Natural killer cell (primary cell): ENCODE measurements around the gene SECTM1. TPM values are rescaled to one million over a fixed set of nuclear protein-coding genes. Genes with fewer than 3 reads are reported as not detected.

Experiments
- ATAC-seq, 3 donors: fragments of 150-1000 bp in 2 of 3; fragments of 200-7000 bp in 1 of 3; cut with Tn5 transposase; 1 replicate in 1 of 3; 2 replicates in 2 of 3; pipeline ENCODE4 v1.10.0; 2021; ENCODE audit warnings: mild to moderate bottlenecking in 2 of 3, moderate library complexity in 2 of 3
- DNase-seq, 2 donors: peaks; one replicate each; pipeline versions ENCODE4 v3.0.0 to v3.0.0-alpha.2; 2013 to 2021; ENCODE audit warnings: mixed read lengths in 1 of 2
- H3K27ac ChIP-seq: one replicate; pipeline ENCODE4 v1.5.1; 2013; ENCODE audit warnings: mild to moderate bottlenecking, low read length
- H3K27me3 ChIP-seq: one replicate; pipeline ENCODE4 v1.6.1; 2013; ENCODE audit warnings: low read length; ENCODE audit not compliant: control insufficient read depth, insufficient read depth
- H3K36me3 ChIP-seq: one replicate; pipeline ENCODE4 v1.6.1; 2013; ENCODE audit warnings: low read length; ENCODE audit not compliant: control insufficient read depth, insufficient read depth
- H3K4me1 ChIP-seq: one replicate; pipeline ENCODE4 v1.6.1; 2013; ENCODE audit warnings: low read length; ENCODE audit not compliant: control insufficient read depth, insufficient read depth
- H3K4me3 ChIP-seq: one replicate; pipeline ENCODE4 v1.5.1; 2013; ENCODE audit warnings: low read length
- H3K9me3 ChIP-seq: one replicate; pipeline ENCODE4 v1.6.1; 2013; ENCODE audit warnings: low read length; ENCODE audit not compliant: control insufficient read depth, insufficient read depth
- H3K27ac Mint-ChIP-seq, 2 donors: one replicate each; pipeline ENCODE4 v1.8.0; 2022; ENCODE audit warnings: mild to moderate bottlenecking in 2 of 2, mixed read lengths in 2 of 2, moderate library complexity in 1 of 2
- H3K27me3 Mint-ChIP-seq, 2 donors: one replicate each; pipeline ENCODE4 v1.8.0; 2022; ENCODE audit warnings: low read depth in 2 of 2, mixed read lengths in 2 of 2
- H3K36me3 Mint-ChIP-seq: one replicate; pipeline ENCODE4 v1.8.0; 2022; ENCODE audit warnings: mixed read lengths
- H3K4me1 Mint-ChIP-seq, 2 donors: one replicate each; pipeline ENCODE4 v1.8.0; 2022; ENCODE audit warnings: mixed read lengths in 2 of 2
- H3K4me3 Mint-ChIP-seq: one replicate; pipeline ENCODE4 v1.8.0; 2022; ENCODE audit warnings: mild to moderate bottlenecking, moderate library complexity, mixed read lengths
- H3K9me3 Mint-ChIP-seq, 2 donors: one replicate each; pipeline ENCODE4 v1.8.0; 2022; ENCODE audit warnings: mixed read lengths in 2 of 2
- WGBS: methylation state at CpG from one replicate; pipeline ENCODE4 v1.1.7; 2013; ENCODE audit warnings: missing lambda C conversion rate; ENCODE audit not compliant: insufficient coverage; 5-methylcytosine and 5-hydroxymethylcytosine counted together
- intact Hi-C: fragments of 100-400 bp; cut with micrococcal nuclease; formaldehyde crosslinking; loops from one replicate; pipeline ENCODE4 v1.14.2; 2022
- total RNA-seq, 4 donors: library from RNA; stranded (reverse); fragments of 120-200 nt in 1 of 4; gene quantifications; one replicate each; pipeline versions ENCODE4 v1.2.3 to v1.2.4, GENCODE V29; 2013 to 2022
- TF ChIP-seq, protein P1 (sequence below): fragments of 200-600 bp; IDR thresholded peaks from one replicate; pipeline ENCODE4 v1.8.0; 2022; ENCODE audit warnings: antibody characterized with exemption

The SECTM1 gene
- total RNA-seq, 3 donors from 2014 or later (not counting 1 experiment from before 2014, with no cell fraction given) = 3.6 to 11.2 (median 6.3) TPM

- peak overlapping the region; percentile 2 for H3K4me3 ChIP-seq
- peak overlapping the region; percentile 82 for H3K4me3 Mint-ChIP-seq
- intact Hi-C loops = loop anchor here (2.0 kb wide), 1 partner anchor 15 kb away; the partner anchor contains the start of gene CD7
Observed at GRCh38 chr17:82301916-82302567, 31.5 kb downstream of the SECTM1 start.

DNA sequence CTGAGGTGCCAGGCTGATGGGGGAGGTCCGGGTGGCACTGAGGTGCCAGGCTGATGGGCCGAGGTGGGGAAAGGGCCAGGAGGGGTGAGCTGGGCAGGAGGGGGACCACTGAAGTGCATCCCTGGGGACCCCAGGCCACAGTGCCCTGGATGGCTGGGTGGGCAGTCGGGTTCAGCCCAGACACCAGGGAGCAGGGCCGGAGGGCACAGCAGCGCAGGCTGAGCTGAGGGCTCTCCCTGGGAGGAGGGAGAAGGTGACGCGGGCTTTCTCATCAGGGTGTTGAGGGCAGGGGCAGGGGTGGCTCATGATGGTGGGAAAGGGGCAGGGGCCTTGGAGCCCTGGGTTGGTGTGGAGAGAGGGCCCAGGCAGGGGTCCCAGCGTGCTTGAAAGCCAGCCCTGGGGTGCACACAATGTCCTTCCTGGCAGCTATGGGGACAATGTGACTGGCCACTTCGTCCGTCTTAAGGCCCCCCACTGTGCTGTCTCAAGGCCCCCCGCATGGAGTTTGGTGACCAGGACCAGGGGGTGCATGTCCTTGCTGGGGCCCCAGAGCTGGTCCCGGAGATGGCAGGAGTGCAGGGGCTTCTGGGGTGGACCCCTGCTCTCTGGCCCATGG is 32.2 kb downstream of the SECTM1 start:
- peak overlapping the region; percentile 74 for H3K4me3 Mint-ChIP-seq
- H3K36me3 Mint-ChIP-seq = no peaks in the 10 kb centered on the region
- no peaks in the 10 kb centered on the region for H3K27me3 Mint-ChIP-seq
- 78% methylated on average over 12 of the region's 12 CpGs for WGBS
- H3K9me3 ChIP-seq = no peaks in the 10 kb centered on the region
- H3K36me3 ChIP-seq = no peaks in the 10 kb centered on the region
- peak overlapping the region; percentile 78 for H3K27ac ChIP-seq
- H3K9me3 Mint-ChIP-seq = no peaks in the 10 kb centered on the region
- peak overlapping the region; percentile 99 for H3K27ac Mint-ChIP-seq
- peaks cover 68 to 94% of the 10 kb centered on the region in 2 donors for H3K4me1 Mint-ChIP-seq
- no peak overlapping the region for H3K4me3 ChIP-seq
- ATAC-seq (no peak), DNase-seq (peak in 1 of 2 donors; percentile 32)
- peaks cover 100% of the 10 kb centered on the region for H3K4me1 ChIP-seq
- TF ChIP-seq, protein P1, sequence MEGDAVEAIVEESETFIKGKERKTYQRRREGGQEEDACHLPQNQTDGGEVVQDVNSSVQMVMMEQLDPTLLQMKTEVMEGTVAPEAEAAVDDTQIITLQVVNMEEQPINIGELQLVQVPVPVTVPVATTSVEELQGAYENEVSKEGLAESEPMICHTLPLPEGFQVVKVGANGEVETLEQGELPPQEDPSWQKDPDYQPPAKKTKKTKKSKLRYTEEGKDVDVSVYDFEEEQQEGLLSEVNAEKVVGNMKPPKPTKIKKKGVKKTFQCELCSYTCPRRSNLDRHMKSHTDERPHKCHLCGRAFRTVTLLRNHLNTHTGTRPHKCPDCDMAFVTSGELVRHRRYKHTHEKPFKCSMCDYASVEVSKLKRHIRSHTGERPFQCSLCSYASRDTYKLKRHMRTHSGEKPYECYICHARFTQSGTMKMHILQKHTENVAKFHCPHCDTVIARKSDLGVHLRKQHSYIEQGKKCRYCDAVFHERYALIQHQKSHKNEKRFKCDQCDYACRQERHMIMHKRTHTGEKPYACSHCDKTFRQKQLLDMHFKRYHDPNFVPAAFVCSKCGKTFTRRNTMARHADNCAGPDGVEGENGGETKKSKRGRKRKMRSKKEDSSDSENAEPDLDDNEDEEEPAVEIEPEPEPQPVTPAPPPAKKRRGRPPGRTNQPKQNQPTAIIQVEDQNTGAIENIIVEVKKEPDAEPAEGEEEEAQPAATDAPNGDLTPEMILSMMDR = no peak
- intact Hi-C loops = no loop called here
- H3K27me3 ChIP-seq = no peaks in the 10 kb centered on the region

More at GRCh38 chr17:82301916-82302567, 31.5 kb downstream of the SECTM1 start:
- H3K4me1 Mint-ChIP-seq = peaks cover 72 to 94% of the 10 kb centered on the region in 2 donors
- TF ChIP-seq, protein P1 = no peak
- 8% methylated on average over 20 of the region's 23 CpGs for WGBS
- Histone ChIP-seq H3K36me3 (no peaks in the 10 kb centered on the region), H3K4me1 (peaks cover 100% of the 10 kb centered on the region), H3K27me3 (no peaks in the 10 kb centered on the region), H3K9me3 (no peaks in the 10 kb centered on the region), H3K27ac (peak overlapping the region; percentile 78)
- H3K27ac Mint-ChIP-seq = peak overlapping the region; percentile 99
- DNase-seq = peak in 1 of 2 donors; percentile 75
- no peak for ATAC-seq
- H3K27me3 Mint-ChIP-seq = no peaks in the 10 kb centered on the region
- H3K36me3 Mint-ChIP-seq = no peaks in the 10 kb centered on the region
- no peaks in the 10 kb centered on the region for H3K9me3 Mint-ChIP-seq

DNA sequence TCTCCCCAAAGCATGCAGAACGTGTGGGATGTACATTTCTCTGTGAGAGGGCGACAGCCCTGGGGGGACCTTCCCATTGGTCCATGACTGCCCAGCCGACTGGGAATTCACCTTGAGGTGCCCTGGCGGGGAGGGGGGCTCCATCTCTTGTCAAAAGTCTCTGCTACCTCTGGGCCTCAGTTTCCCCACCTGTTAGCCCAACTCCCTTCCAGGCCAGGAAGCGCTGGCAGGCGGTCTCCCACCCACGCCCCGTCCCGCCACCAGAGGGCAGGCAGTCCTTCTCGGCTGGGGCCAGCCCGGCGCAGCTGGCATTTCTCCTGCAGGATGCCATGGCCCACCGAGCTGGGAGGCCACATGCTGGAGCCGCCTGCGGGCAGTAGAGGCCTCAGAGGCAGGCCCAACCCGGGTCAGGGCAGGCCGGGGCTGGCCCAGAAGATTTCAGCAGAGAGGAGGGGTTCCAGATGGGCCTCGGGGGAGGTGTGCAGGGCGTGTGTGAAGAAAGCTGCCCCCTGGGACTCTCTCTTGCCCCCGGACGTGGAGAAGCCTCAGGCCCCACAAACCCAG is 32.8 kb downstream of the SECTM1 start:
- no peaks in the 10 kb centered on the region for H3K9me3 ChIP-seq
- ATAC-seq (no peak), DNase-seq (peak; percentile 67 to 83)
- H3K4me1 ChIP-seq = peaks cover 94% of the 10 kb centered on the region
- TF ChIP-seq, protein P1 = peak; percentile 72
- peak overlapping the region; percentile 78 for H3K27ac ChIP-seq
- Mint-ChIP-seq H3K27me3 (no peaks in the 10 kb centered on the region), H3K4me1 (peaks cover 63 to 89% of the 10 kb centered on the region in 2 donors), H3K4me3 (peak overlapping the region; percentile 74), H3K9me3 (no peaks in the 10 kb centered on the region), H3K27ac (peak overlapping the region; percentile 99), H3K36me3 (no peaks in the 10 kb centered on the region)
- whole genome bisulfite sequencing = 25% methylated on average over 21 of the region's 21 CpGs
- H3K4me3 ChIP-seq = no peak overlapping the region
- intact Hi-C loops = no loop called here
- H3K27me3 ChIP-seq = no peaks in the 10 kb centered on the region
- H3K36me3 ChIP-seq = no peaks in the 10 kb centered on the region
